Epithelial cell of esophagus (primary cell): ENCODE results near the gene PDE9A.

Source experiments
- DNase-seq: peaks from one replicate; pipeline ENCODE4 v3.0.0; 2010; ENCODE audit warnings: low read depth
- H3K4me3 ChIP-seq: 2 replicates; pipeline ENCODE4 v1.5.1; 2011; ENCODE audit warnings: mild to moderate bottlenecking, low read length, control low read depth
- TF ChIP-seq, protein P1 (sequence below): IDR thresholded peaks from 2 replicates; pipeline ENCODE4 v1.5.1; 2011; ENCODE audit warnings: low read depth, mild to moderate bottlenecking, low read length, control low read depth, inconsistent platforms; ENCODE audit not compliant: insufficient read depth; ENCODE audit errors: missing control alignments

Gene PDE9A

GRCh38 chr21:42777757-42778344 is 124.4 kb downstream of the PDE9A start:
- no peak overlapping the region for H3K4me3 ChIP-seq
- no peak for DNase-seq
- TF ChIP-seq, protein P1, sequence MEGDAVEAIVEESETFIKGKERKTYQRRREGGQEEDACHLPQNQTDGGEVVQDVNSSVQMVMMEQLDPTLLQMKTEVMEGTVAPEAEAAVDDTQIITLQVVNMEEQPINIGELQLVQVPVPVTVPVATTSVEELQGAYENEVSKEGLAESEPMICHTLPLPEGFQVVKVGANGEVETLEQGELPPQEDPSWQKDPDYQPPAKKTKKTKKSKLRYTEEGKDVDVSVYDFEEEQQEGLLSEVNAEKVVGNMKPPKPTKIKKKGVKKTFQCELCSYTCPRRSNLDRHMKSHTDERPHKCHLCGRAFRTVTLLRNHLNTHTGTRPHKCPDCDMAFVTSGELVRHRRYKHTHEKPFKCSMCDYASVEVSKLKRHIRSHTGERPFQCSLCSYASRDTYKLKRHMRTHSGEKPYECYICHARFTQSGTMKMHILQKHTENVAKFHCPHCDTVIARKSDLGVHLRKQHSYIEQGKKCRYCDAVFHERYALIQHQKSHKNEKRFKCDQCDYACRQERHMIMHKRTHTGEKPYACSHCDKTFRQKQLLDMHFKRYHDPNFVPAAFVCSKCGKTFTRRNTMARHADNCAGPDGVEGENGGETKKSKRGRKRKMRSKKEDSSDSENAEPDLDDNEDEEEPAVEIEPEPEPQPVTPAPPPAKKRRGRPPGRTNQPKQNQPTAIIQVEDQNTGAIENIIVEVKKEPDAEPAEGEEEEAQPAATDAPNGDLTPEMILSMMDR: no peak

DNA sequence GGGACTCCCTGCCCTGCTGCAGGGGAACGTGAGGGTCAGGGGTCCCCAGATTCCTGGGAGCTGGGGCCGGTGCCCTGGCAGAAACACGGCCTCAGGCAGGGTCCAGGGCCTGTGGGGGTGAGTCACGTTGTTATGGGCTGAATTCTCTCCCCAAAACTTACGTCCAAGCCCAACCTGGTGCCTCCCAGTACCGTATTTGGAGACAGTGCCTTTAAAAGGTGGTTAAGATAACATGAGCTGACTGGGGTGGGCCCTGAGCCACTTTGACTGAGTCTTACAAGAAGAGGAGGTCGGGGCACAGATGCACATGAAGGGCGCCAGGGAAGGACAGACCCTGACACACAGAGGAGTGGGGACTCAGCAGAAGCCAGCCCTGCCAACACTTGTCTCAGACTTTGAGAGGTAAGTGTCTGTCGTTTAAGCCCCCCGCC is 126.0 kb downstream of the PDE9A start:
- no peak overlapping the region for H3K4me3 ChIP-seq
- TF ChIP-seq, protein P1: no peak
- DNase-seq: no peak

DNA sequence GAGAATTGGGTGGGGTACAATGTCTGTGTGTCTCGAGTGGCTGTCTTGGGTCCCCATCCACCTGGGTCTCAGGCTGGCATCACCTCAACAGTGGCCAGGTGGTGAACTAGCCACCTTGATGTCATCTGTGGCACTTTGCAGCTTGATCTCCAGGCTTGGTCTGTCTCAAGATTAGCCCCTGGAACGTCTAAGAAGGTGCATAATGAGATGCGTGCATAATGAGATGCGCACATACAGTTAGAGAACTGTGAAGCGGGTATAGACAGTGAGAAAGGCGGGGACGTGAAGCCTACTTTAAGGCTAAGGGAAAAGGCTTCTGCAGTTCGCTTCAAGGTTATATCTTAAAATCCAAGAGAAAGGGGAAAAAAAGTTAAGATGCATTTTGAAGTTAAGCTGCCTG is 127.2 kb downstream of the PDE9A start:
- TF ChIP-seq, protein P1: no peak
- no peak overlapping the region for H3K4me3 ChIP-seq
- no peak for DNase-seq

GRCh38 chr21:42781150-42781970 is 127.9 kb downstream of the PDE9A start:
- TF ChIP-seq, protein P1: no peak
- peak overlapping the region; percentile 13 for H3K4me3 ChIP-seq
- peak; percentile 45 for DNase-seq

- DNase-seq: no peak
- H3K4me3 ChIP-seq: no peak overlapping the region
- TF ChIP-seq, protein P1: no peak
Observed at GRCh38 chr21:42781971-42782722, 128.7 kb downstream of the PDE9A start.

GRCh38 chr21:42782723-42783242 is 129.4 kb downstream of the PDE9A start:
- no peak for DNase-seq
- TF ChIP-seq, protein P1: no peak
- no peak overlapping the region for H3K4me3 ChIP-seq
